ENCODE data around the gene ZNF839. TPM values are rescaled to one million over a fixed set of nuclear protein-coding genes. Genes with fewer than 3 reads are reported as not detected.

ZNF839 gene
- total RNA-seq, 3 donors from 2014 or later, result 8.5 to 16.8 (median 15.4) TPM

- Histone ChIP-seq H3K4me1 (no peaks in the 10 kb centered on the region), H3K27ac (no peak overlapping the region), H3K4me3 (no peak overlapping the region), H3K27me3 (no peaks in the 10 kb centered on the region), H3K9me3 (no peaks in the 10 kb centered on the region), H3K36me3 (no peaks in the 10 kb centered on the region)
- DNase-seq (ENCODE audit: low spot score in 2 of 2), result no peak
- TF ChIP-seq POLR2AphosphoS5 (IDR thresholded peaks at IDR 0.05) (no peak), POLR2A (IDR thresholded peaks at IDR 0.05) (no peak)
- TF ChIP-seq, protein P1, sequence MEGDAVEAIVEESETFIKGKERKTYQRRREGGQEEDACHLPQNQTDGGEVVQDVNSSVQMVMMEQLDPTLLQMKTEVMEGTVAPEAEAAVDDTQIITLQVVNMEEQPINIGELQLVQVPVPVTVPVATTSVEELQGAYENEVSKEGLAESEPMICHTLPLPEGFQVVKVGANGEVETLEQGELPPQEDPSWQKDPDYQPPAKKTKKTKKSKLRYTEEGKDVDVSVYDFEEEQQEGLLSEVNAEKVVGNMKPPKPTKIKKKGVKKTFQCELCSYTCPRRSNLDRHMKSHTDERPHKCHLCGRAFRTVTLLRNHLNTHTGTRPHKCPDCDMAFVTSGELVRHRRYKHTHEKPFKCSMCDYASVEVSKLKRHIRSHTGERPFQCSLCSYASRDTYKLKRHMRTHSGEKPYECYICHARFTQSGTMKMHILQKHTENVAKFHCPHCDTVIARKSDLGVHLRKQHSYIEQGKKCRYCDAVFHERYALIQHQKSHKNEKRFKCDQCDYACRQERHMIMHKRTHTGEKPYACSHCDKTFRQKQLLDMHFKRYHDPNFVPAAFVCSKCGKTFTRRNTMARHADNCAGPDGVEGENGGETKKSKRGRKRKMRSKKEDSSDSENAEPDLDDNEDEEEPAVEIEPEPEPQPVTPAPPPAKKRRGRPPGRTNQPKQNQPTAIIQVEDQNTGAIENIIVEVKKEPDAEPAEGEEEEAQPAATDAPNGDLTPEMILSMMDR (IDR thresholded peaks at IDR 0.05), result no peak
- intact Hi-C loops (cut with DNase I; ENCODE audit: low total_unique reads), result loop anchor here (10.0 kb wide), 1 partner anchor 200 kb away; no protein-coding TSS in a partner anchor
These were observed 4.4 kb upstream of the ZNF839 start for GRCh38 chr14:102315121-102315520.

DNA sequence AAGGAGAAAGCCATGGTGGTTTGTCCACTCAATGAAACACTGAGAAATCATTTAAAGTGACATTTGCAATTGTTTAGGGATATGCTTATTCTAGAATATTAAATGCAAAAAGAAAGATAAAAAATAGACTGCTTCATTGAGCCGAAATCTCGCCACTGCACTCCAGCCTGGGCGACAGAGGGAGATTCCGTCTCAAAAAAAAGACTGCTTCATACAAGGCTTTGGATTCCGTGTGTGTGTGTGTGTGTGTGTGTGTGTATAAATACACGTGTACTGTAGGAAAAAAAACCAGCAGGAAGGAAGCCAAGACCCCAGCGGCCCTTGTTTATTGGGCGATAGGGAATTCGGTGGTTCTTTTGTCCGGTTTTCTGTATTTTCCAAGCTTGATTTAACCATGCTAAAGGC lies 3.2 kb upstream of the ZNF839 start:
- Histone ChIP-seq H3K27me3 (no peaks in the 10 kb centered on the region), H3K4me3 (peak overlapping the region; percentile 40 to 67 (median 59)), H3K36me3 (no peaks in the 10 kb centered on the region), H3K9me3 (no peaks in the 10 kb centered on the region), H3K4me1 (peaks cover 6 to 7% of the 10 kb centered on the region in 2 donors), H3K27ac (peak overlapping the region; percentile 53 to 97)
- DNase-seq (ENCODE audit: low spot score in 2 of 2), result no peak
- TF ChIP-seq POLR2A (IDR thresholded peaks at IDR 0.05) (no peak), POLR2AphosphoS5 (IDR thresholded peaks at IDR 0.05) (no peak)
- TF ChIP-seq, protein P1 (IDR thresholded peaks at IDR 0.05), result no peak
- intact Hi-C loops (cut with DNase I; ENCODE audit: low total_unique reads), result loop anchor here (10.0 kb wide), 1 partner anchor 198 kb away; no protein-coding TSS in a partner anchor

DNA sequence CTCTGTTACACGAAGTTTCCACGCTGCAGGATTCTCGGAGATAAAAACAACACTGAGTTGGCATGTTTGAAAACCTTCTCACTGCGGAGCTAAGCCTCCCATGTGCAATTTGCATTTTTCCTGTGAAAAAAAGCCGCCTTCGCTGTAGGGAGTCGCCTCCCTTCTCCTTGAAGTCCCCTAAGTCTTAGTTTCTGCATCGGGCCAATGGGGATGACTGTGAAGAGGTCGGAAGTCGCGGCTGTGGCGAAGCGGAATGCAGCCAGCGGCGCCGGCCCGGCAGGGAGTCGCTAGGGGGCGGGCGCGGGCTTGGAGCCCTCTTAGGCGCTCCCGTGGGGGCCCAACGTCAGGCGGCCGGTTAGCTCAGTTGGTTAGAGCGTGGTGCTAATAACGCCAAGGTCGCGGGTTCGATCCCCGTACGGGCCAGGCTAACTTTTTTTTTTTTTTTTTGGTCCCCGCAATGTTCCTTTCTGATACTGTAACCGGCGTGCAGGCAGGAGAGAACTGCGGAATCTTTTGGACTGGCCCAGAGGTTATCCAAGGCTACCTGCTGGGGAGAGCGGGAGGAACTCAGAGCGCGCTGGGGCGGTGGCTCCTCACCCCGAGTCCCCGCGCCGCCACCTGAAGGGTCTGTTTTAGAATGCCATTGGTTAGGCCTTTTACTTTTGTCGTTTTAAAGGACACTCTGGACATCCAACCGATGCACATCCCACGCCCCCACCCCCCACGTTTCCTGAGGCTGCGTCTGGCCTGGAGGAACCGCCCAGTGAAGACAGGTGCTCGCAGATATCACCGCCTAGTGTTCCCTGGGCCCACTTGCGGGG lies 2.6 kb upstream of the ZNF839 start:
- peak; percentile 81 to 88 (median 82) for TF ChIP-seq POLR2AphosphoS5 (IDR thresholded peaks at IDR 0.05)
- no peak for TF ChIP-seq POLR2A (IDR thresholded peaks at IDR 0.05)
- TF ChIP-seq, protein P1 (IDR thresholded peaks at IDR 0.05), result peak; percentile 52 to 91 (median 87)
- peak; percentile 93 to 97 for DNase-seq (ENCODE audit: low spot score in 2 of 2)
- intact Hi-C loops (cut with DNase I; ENCODE audit: low total_unique reads), result loop anchor here (10.0 kb wide), 1 partner anchor 198 kb away; no protein-coding TSS in a partner anchor
- H3K36me3 ChIP-seq, result no peaks in the 10 kb centered on the region
- H3K27ac ChIP-seq, result peak overlapping the region; percentile 96 to 97
- H3K27me3 ChIP-seq, result no peaks in the 10 kb centered on the region
- H3K4me3 ChIP-seq, result peak overlapping the region; percentile 40 to 67 (median 59)
- peaks cover 6 to 7% of the 10 kb centered on the region in 2 donors for H3K4me1 ChIP-seq
- H3K9me3 ChIP-seq, result no peaks in the 10 kb centered on the region

- Histone ChIP-seq H3K36me3 (no peaks in the 10 kb centered on the region), H3K9me3 (no peaks in the 10 kb centered on the region), H3K27ac (peak overlapping the region; percentile 96 to 97), H3K4me1 (peaks cover 6 to 7% of the 10 kb centered on the region in 2 donors), H3K27me3 (no peaks in the 10 kb centered on the region), H3K4me3 (peak overlapping the region; percentile 40 to 67 (median 59))
- intact Hi-C loops (cut with DNase I; ENCODE audit: low total_unique reads), result loop anchor here (10.0 kb wide), 1 partner anchor 197 kb away; no protein-coding TSS in a partner anchor
- DNase-seq (ENCODE audit: low spot score in 2 of 2), result peak in 1 of 2 donors; percentile 52
- TF ChIP-seq, protein P1 (IDR thresholded peaks at IDR 0.05), result no peak
- TF ChIP-seq POLR2AphosphoS5 (IDR thresholded peaks at IDR 0.05) (no peak), POLR2A (IDR thresholded peaks at IDR 0.05) (no peak)
These were observed 1.8 kb upstream of the ZNF839 start for GRCh38 chr14:102317564-102318248.

Data from breast epithelium (tissue), 4 donors.